GM15510 (cell line): Measurements from ENCODE around the gene CCDC88B.

ENCODE experiments used
- POLR2A ChIP-seq: IDR thresholded peaks from 3 replicates; pipeline ENCODE4 v1.6.1; 2011; ENCODE audit warnings: borderline replicate concordance; ENCODE audit not compliant: insufficient read length; ENCODE audit errors: extremely low read depth

The CCDC88B gene

GRCh38 chr11:64355078-64355940 lies 15.3 kb downstream of the CCDC88B start:
- TF ChIP-seq POLR2A: no peak

DNA sequence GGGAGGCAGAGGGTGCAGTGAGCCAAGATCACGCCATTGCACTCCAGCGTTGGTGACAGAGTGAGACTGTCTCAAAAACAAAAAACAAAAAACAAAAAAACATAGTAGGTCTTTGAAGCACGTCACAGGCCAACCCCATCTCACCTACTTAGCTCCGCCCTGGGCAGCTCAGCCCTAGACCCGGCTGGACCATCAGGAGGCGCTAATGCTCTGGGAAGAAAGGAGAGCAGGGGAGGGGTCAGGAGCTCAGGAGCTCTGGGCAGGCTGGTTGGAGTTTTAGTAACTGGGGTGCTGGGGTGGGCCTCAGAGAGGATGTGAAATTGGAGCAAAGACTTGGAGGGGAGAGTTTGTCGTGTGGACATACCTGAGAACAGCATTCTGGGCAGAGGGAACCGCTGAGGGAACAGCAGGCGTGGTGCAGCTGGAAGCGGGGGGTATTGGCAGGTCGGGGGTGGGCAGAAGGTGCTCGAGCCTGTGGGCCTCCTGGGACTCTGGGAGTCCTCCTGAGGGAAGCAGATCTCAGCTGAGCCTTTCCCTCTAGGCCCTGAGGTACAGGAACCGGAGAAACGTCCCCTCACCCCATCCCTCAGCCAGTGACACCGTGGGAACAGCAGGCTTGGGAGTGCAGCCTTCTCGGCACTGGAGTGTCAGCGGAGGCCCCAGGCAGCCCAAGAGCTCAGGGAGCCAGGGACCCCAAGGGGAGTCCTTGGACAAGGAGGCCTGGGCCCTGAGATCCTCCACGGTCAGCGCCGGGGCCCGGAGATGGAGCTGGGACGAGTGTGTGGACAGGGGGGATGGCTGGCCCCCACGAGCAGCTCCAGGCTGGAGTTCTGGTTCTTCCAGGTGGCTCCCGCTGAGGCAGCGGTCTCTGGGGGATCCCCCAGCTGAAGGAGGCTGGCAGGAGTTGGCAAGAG lies 16.8 kb downstream of the CCDC88B start:
- no peak for TF ChIP-seq POLR2A

GRCh38 chr11:64357446-64357845 lies 17.4 kb downstream of the CCDC88B start:
- no peak for TF ChIP-seq POLR2A

GRCh38 chr11:64357904-64358535 lies 18.0 kb downstream of the CCDC88B start:
- TF ChIP-seq POLR2A: no peak

DNA sequence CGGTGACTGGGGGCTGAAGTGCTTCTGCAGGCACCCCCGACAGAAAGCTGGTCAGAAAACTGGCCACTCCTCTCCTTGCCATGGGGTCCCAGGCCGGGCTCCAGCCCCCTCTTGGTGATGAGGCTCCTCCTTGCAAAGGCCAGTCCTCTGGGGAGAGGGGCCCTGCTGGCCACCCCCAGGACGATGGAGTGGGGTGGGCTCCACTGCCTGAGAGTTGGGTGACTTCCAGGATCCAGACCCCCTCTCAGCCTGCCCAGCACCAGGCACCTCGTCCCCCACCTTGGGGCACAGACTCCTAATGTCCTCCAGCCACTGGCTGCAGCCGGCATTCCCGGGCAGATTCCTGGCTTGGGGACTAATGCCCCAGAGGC lies 18.5 kb downstream of the CCDC88B start:
- no peak for TF ChIP-seq POLR2A

GRCh38 chr11:64358907-64359711 lies 19.1 kb downstream of the CCDC88B start, which contains the start of gene RPS6KA4:
Gene RPS6KA4 (plus strand): TSS chr11:64359162. CDS start chr11:64359236, 74 bp downstream.
- TF ChIP-seq POLR2A: peak; percentile 75

DNA sequence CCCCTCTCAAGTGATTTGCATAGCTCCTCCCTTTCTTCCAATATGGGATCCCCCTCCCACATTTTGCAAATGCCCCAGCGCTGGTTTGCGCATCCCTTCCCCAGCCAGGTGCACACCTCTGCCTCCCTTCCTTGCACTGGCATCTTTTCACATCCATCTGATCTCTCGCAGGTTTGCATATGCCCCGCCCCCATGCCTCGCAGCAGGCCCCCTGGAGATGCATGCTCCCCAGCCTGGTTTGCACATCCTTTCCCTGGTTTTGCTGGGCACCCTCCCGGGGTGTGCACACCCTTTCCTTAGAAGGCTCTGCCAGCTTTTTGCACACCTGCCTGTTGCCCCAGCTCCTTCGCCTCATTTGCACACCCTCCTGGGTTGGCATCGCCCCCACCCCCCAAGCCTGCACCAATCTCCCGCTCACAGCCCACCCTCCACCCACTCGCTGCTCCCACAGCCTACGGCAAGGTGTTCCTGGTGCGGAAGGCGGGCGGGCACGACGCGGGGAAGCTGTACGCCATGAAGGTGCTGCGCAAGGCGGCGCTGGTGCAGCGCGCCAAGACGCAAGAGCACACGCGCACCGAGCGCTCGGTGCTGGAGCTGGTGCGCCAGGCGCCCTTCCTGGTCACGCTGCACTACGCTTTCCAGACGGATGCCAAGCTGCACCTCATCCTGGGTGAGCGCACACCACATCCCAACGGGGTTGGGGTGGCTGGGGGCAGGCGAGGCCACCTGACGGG lies 19.9 kb downstream of the CCDC88B start:
- TF ChIP-seq POLR2A: no peak

- TF ChIP-seq POLR2A: no peak
Observed at GRCh38 chr11:64360448-64360921, 20.5 kb downstream of the CCDC88B start.

- TF ChIP-seq POLR2A: no peak
Observed at GRCh38 chr11:64361659-64362058, 21.7 kb downstream of the CCDC88B start.

DNA sequence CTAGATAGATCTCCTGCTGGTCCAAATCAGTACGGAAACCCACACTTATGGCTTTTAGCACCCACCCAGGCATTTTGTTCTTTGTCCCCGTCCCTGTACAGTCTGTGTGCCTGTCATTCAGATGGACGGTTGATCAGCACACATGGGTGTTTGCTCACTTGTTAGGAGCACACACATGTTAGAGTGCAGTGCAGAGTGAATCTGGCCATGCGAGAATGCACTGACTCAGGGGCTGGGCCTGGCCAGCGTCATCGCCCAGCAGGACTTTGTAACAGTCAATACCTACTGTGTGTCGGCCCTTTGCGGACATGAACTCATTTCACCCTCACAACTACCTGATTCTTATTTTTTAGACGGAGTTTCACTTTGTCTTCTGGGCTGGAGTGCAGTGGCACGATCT lies 22.3 kb downstream of the CCDC88B start:
- TF ChIP-seq POLR2A: no peak

- no peak for TF ChIP-seq POLR2A
Observed at GRCh38 chr11:64364435-64364834, 24.4 kb downstream of the CCDC88B start.

DNA sequence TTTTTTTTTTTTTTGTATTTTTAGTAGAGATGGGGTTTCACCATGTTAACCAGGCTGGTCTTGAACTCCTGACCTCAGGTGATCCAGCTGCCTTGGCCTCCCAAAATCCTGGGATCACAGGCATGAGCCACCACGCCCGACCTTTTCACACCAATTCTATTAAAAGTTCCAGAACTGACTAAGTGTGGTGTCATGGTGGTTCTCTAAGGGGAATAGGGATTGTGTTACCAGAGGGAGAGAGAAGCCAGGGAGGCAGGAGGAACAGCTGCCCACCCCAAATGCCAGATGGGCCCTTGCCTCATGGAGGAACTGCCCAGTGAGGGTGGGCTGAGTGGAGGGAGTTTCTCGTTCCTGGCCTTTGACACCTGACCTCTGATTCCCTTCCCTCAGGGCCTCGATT lies 24.9 kb downstream of the CCDC88B start:
- no peak for TF ChIP-seq POLR2A

- TF ChIP-seq POLR2A: no peak
Observed at GRCh38 chr11:64366751-64367150, 26.7 kb downstream of the CCDC88B start.
